HepG2 (cell line): Measurements from ENCODE around the gene TNXB. TPM values are rescaled to one million over a fixed set of nuclear protein-coding genes. Genes with fewer than 3 reads are reported as not detected.

ENCODE experiments used
- ATAC-seq: fragments of 200-7000 bp; cut with Tn5 transposase; 3 replicates; pipeline ENCODE4 v1.9.1; 2020; ENCODE audit warnings: mild to moderate bottlenecking, moderate library complexity
- BruUV-seq: library from RNA; stranded (reverse); fragments of 400-500 nt; replicated peaks from 2 replicates; lab custom pipeline; 2021; lab: Mats Ljungman, UMichigan
- CTCF ChIA-PET: fragments of 300-600 bp; formaldehyde crosslinking; extraction: SDS; loops from one replicate; lab custom pipeline; 2021; ENCODE audit warnings: low total read pairs, inconsistent platforms, low intra/inter-chr PET ratio; lab: Yijun Ruan, JAX
- POLR2A ChIA-PET: fragments of 350-600 bp; sonication (Branson Sonifier 250); formaldehyde crosslinking; loops from one replicate; lab custom pipeline; 2020; ENCODE audit warnings: antibody characterized with exemption, inconsistent platforms; lab: Yijun Ruan, JAX
- DNase-seq: peaks from one replicate; pipeline ENCODE4 v3.0.0-alpha.2; 2015; ENCODE audit warnings: low spot score
- FAIRE-seq: peaks from 3 replicates; lab custom pipeline; 2011; peaks lifted over from hg19 to GRCh38; lab: Jason Lieb, UNC
- H2AFZ ChIP-seq: one replicate; pipeline ENCODE4 v1.6.1; 2011; ENCODE audit warnings: low read length, inconsistent platforms
- H3K27ac ChIP-seq: fragments of 300-600 bp; 3 replicates; pipeline ENCODE4 v1.8.0; 2011; ENCODE audit warnings: mixed run types, mild to moderate bottlenecking, mixed read lengths, low read length, inconsistent platforms; ENCODE audit not compliant: insufficient read depth; ENCODE audit errors: extremely low read length
- H3K27me3 ChIP-seq, 2 experiments: fragments of 200-600 bp in 1 of 2; 2 replicates in 1 of 2; 3 replicates in 1 of 2; pipeline versions ENCODE4 v1.6.0 to v1.8.0; 2011; ENCODE audit warnings: low read length in 2 of 2, mild to moderate bottlenecking in 2 of 2, moderate library complexity in 2 of 2, inconsistent platforms in 1 of 2; ENCODE audit not compliant: insufficient read depth in 2 of 2, control insufficient read depth in 1 of 2
- H3K36me3 ChIP-seq, 2 experiments: fragments of 200-600 bp in 1 of 2; replicated peaks in 1 of 2; 2 replicates in 1 of 2; 3 replicates in 1 of 2; pipeline versions ENCODE4 v1.5.1 to v1.8.0; 2011; ENCODE audit warnings: low read length in 2 of 2, inconsistent platforms in 1 of 2; ENCODE audit not compliant: insufficient read depth in 2 of 2, control insufficient read depth in 1 of 2
- H3K4me1 ChIP-seq: 2 replicates; pipeline ENCODE4 v1.5.1; 2012; ENCODE audit warnings: low read length, inconsistent platforms; ENCODE audit not compliant: insufficient read depth
- H3K4me2 ChIP-seq: 2 replicates; pipeline ENCODE4 v1.6.0; 2011; ENCODE audit warnings: low read depth, low read length, inconsistent platforms
- H3K4me3 ChIP-seq, 3 experiments: fragments of 200-600 bp in 1 of 3; sonication (generic), shearing (Covaris generic) in 1 of 3; replicated peaks in 1 of 3; 2 replicates each; pipeline ENCODE4 v1.5.1; 2011 to 2016; ENCODE audit warnings: low read length in 3 of 3, inconsistent platforms in 2 of 3, low read depth in 2 of 3, mild to moderate bottlenecking in 2 of 3, control low read depth in 1 of 3, mixed read lengths in 1 of 3; ENCODE audit not compliant: insufficient read depth in 1 of 3
- H3K79me2 ChIP-seq: one replicate; pipeline ENCODE4 v1.6.1; 2011; ENCODE audit warnings: low read length, inconsistent platforms; ENCODE audit not compliant: insufficient read depth
- H3K9ac ChIP-seq: 2 replicates; pipeline ENCODE4 v1.6.0; 2011; ENCODE audit warnings: mild to moderate bottlenecking, low read depth, low read length, inconsistent platforms; ENCODE audit not compliant: insufficient read depth
- H3K9me3 ChIP-seq: 2 replicates; pipeline ENCODE4 v1.5.1; 2012; ENCODE audit warnings: mild to moderate bottlenecking, low read length
- H4K20me1 ChIP-seq: 2 replicates; pipeline ENCODE4 v1.6.0; 2011; ENCODE audit warnings: inconsistent platforms, mild to moderate bottlenecking, low read length, moderate library complexity; ENCODE audit not compliant: insufficient read depth
- FOSL2 ChIP-seq: sonication (generic); formaldehyde crosslinking; IDR thresholded peaks from 2 replicates; pipeline ENCODE4 v1.4.0; 2020; ENCODE audit warnings: missing genetic modification reagents
- GABPA ChIP-seq, 2 experiments: IDR thresholded peaks; 2 replicates each; pipeline ENCODE4 v1.6.1; 2011 to 2016; ENCODE audit warnings: low read depth in 2 of 2, low read length in 1 of 2, missing biosample characterization in 1 of 2, missing genetic modification characterization in 1 of 2
- HNF4A ChIP-seq: sonication (generic); formaldehyde crosslinking; IDR thresholded peaks from 2 replicates; pipeline ENCODE4 v1.4.0; 2020; ENCODE audit warnings: missing genetic modification reagents
- MEIS1 ChIP-seq: sonication (generic); formaldehyde crosslinking; IDR thresholded peaks from 2 replicates; pipeline ENCODE4 v1.9.0; 2021; ENCODE audit warnings: mild to moderate bottlenecking, missing genetic modification reagents, moderate library complexity, borderline replicate concordance
- RFXANK ChIP-seq: IDR thresholded peaks from 2 replicates; pipeline ENCODE4 v1.6.1; 2016
- SPEN ChIP-seq: sonication (generic); formaldehyde crosslinking; IDR thresholded peaks from 2 replicates; pipeline ENCODE4 v1.5.1; 2020; ENCODE audit warnings: low read depth, mild to moderate bottlenecking, missing genetic modification reagents
- ZNF572 ChIP-seq: sonication (generic); formaldehyde crosslinking; IDR thresholded peaks from 2 replicates; pipeline ENCODE4 v1.5.1; 2020; ENCODE audit warnings: mild to moderate bottlenecking, missing genetic modification reagents
- WGBS: methylation state at CpG from one replicate; pipeline ENCODE4 v1.1.6; 2017; ENCODE audit warnings: low lambda C conversion rate; 5-methylcytosine and 5-hydroxymethylcytosine counted together
- in situ Hi-C: cut with HindIII; loops from 2 replicates; pipeline ENCODE4 v1.10.0; 2017; ENCODE audit warnings: low pct_unique_long_range_greater_than_20kb; ENCODE audit not compliant: extremely low pct_ligation_motif_present
- intact Hi-C: fragments of 100-400 bp; cut with micrococcal nuclease; formaldehyde crosslinking; loops from one replicate; pipeline ENCODE4 v1.10.0; 2022; ENCODE audit not compliant: unreplicated experiment
- polyA plus RNA-seq, 8 experiments: library from polyadenylated mRNA; depleted of rRNA in 3 of 8; stranded (reverse) in 7 of 8; unstranded in 1 of 8; fragments of >200 nt; fragmentation: Illumina TruSeq in 4 of 8; extraction: Trizol in 4 of 8; gene quantifications; 2 replicates each; pipeline versions ENCODE4 v1.2.1 to v1.2.3, GENCODE V29; 2011 to 2016; ENCODE audit warnings: low read depth in 4 of 8, missing spikeins in 1 of 8, mixed read lengths in 1 of 8; ENCODE audit not compliant: insufficient read depth in 1 of 8
- total RNA-seq, 5 experiments: library from RNA; depleted of rRNA; stranded (reverse); fragments of >200 nt; fragmentation: Illumina TruSeq; extraction: Trizol; gene quantifications; 2 replicates each; pipeline ENCODE4 v1.2.3, GENCODE V29; 2016; ENCODE audit warnings: low read depth in 1 of 5

Gene TNXB
- total and polyA plus RNA-seq, 2 of the 13 experiments (the other 11 are each of a cell fraction or from before 2014, with no cell fraction given): 1.6 to 2.7 TPM

DNA sequence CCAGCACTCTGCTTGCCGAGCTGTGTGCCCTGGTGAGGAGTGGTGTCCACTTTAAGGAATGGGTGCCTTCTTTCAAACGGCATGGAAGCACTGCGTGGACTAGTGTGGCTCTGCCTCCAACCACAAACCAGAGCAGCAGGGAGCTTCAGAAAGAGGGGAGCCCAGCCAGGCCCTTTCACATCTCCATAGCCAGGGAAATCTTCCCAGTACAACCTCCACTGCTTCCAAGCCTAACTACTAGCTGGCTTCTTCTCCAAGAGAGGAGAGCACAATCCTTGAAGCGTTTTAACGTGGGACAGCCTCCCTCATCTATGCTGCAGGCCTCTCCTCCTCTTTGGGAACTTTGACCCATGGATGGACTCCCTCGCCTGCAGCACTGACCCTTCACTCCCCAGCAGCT, 26.7 kb downstream of the TNXB start:
- intact Hi-C loops (no loop called here), in situ Hi-C loops (loop anchor here (25.0 kb wide), 1 partner anchor 705 kb away; no protein-coding TSS in a partner anchor)
- no peaks in the 10 kb centered on the region for H4K20me1 ChIP-seq
- no peak for FAIRE-seq
- peak; percentile 9; the same call in 1 of the 2 replicates for TF ChIP-seq HNF4A (CRISPR knock-in tag)
- TF ChIP-seq SPEN (CRISPR knock-in tag): no peak
- H3K27ac ChIP-seq: no peak overlapping the region
- POLR2A ChIA-PET: no interaction called here
- H3K79me2 ChIP-seq: no peaks in the 10 kb centered on the region
- H3K27me3 ChIP-seq: peaks cover 8 to 62% of the 10 kb centered on the region in 2 experiments; a peak in 4 of 5 replicates
- H3K36me3 ChIP-seq: no peaks in the 10 kb centered on the region
- no peak overlapping the region for H3K4me3 ChIP-seq
- no peak overlapping the region for H3K4me2 ChIP-seq
- H2AFZ ChIP-seq: no peak overlapping the region
- no peak overlapping the region for H3K9ac ChIP-seq
- CTCF ChIA-PET: no interaction called here
- ATAC-seq: no peak
- no TSS peak for BruUV-seq
- H3K9me3 ChIP-seq: no peaks in the 10 kb centered on the region
- 4% methylated on average over 6 of the region's 6 CpGs for WGBS
- H3K4me1 ChIP-seq: peaks cover 32% of the 10 kb centered on the region
- no peak for DNase-seq

DNA sequence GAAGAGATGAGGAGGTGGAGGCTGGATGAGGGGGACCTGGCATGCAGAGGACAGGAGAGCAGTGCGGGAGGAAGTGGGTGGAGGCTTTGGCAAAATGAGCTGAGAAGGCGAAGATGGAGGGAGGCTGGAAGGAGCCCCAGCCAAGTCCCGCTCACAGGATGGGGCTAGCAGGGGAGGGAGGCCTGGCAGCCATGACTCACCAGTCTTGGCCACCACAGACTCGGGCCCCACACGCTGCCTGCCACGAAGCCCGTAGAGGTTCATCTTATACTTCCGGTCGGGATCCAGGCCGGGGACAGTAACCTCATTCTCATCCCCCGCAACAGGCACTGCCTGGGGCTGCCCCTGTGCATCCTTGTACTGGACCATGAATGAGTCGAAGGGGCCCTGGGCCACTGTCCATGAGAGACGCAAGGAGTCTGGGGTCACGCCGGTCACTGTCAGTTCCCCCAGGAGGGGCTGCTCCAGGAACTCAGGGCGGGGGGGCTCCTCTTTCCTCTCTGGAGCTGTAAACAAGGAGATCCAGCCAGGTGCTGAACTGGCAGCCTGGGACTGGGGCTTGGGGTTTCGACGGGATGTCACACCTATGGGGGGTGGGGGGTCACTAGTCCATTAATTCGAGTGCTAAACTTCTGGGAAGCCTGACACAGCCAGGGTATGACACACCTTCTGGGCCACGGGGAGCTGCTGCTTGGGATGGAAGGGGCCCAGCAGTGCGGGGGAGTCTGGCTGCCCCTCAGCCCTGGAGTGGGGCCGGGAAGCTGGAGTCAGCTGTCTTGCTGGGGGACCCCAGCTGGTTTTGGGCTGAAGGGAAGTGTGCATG, 27.8 kb downstream of the TNXB start:
- ATAC-seq (no peak), FAIRE-seq (no peak), DNase-seq (no peak)
- no peaks in the 10 kb centered on the region for H3K9me3 ChIP-seq
- H3K9ac ChIP-seq: no peak overlapping the region
- H3K27me3 ChIP-seq: peaks cover 10 to 69% of the 10 kb centered on the region in 2 experiments; a peak in 4 of 5 replicates
- 43% methylated on average over 9 of the region's 22 CpGs for WGBS
- no TSS peak for BruUV-seq
- ChIA-PET CTCF (no interaction called here), POLR2A (no interaction called here)
- TF ChIP-seq RFXANK (CRISPR knock-in tag) (no peak), GABPA (IDR thresholded peaks at IDR 0.05; ENCODE audit: low read depth, low read length) (no peak), GABPA (CRISPR knock-in tag; IDR thresholded peaks at IDR 0.05; ENCODE audit: low read depth) (peak; percentile 39; the same call in 1 of the 2 replicates), FOSL2 (0 out of 2 replicates have a peak, but pooled peaks have one; percentile 27), ZNF572 (no peak), MEIS1 (no peak)
- H3K4me2 ChIP-seq: no peak overlapping the region
- no peak overlapping the region for H3K27ac ChIP-seq
- H3K4me3 ChIP-seq: no peak overlapping the region
- intact Hi-C loops: no loop called here
- H3K79me2 ChIP-seq: no peaks in the 10 kb centered on the region
- in situ Hi-C loops: loop anchor here (25.0 kb wide), 1 partner anchor 706 kb away; no protein-coding TSS in a partner anchor
- H4K20me1 ChIP-seq: no peaks in the 10 kb centered on the region
- H3K4me1 ChIP-seq: peaks cover 23% of the 10 kb centered on the region
- no peak overlapping the region for H2AFZ ChIP-seq
- H3K36me3 ChIP-seq: no peaks in the 10 kb centered on the region
